B cell (primary cell): Measurements from ENCODE around the gene ZFPM1. TPM values are rescaled to one million over a fixed set of nuclear protein-coding genes. Genes with fewer than 3 reads are reported as not detected.

ENCODE experiments used
- ATAC-seq: fragments of 200-7000 bp; cut with Tn5 transposase; one replicate; pipeline ENCODE4 v1.10.0; 2021; ENCODE audit warnings: low read depth, mild to moderate bottlenecking, moderate number of reproducible peaks, moderate library complexity
- CTCF ChIA-PET: fragments of 350-600 bp; sonication (Branson Sonifier 250); formaldehyde crosslinking; loops from one replicate; lab custom pipeline; 2021; ENCODE audit warnings: antibody characterized with exemption, inconsistent platforms; lab: Charles Lee
- POLR2A ChIA-PET: fragments of 350-600 bp; sonication (Branson Sonifier 250); formaldehyde crosslinking; loops from one replicate; lab custom pipeline; 2021; ENCODE audit warnings: antibody characterized with exemption; lab: Charles Lee
- DNase-seq: peaks from one replicate; pipeline ENCODE4 v3.0.0; 2013
- H2AFZ ChIP-seq: 2 replicates; pipeline ENCODE4 v1.6.1; 2012; ENCODE audit warnings: mild to moderate bottlenecking, low read depth, low read length; ENCODE audit not compliant: insufficient read depth, poor library complexity, severe bottlenecking
- H3K27ac ChIP-seq, 2 donors: 1 replicate in 1 of 2; 2 replicates in 1 of 2; pipeline ENCODE4 v1.5.1; 2012 to 2013; ENCODE audit warnings: low read length in 2 of 2, mild to moderate bottlenecking in 2 of 2, moderate library complexity in 1 of 2
- H3K27me3 ChIP-seq, 4 experiments: fragments of 200-600 bp in 1 of 4; sonication (generic) in 1 of 4; replicated peaks in 1 of 4; 1 replicate in 2 of 4; 2 replicates in 2 of 4; pipeline versions ENCODE4 v1.6.1 to v1.7.0; 2013 to 2016; ENCODE audit warnings: low read length in 3 of 4, mild to moderate bottlenecking in 2 of 4, mixed read lengths in 1 of 4, moderate library complexity in 1 of 4; ENCODE audit not compliant: insufficient read depth in 4 of 4, control insufficient read depth in 3 of 4; ENCODE audit errors: control extremely low read depth in 1 of 4
- H3K36me3 ChIP-seq, 2 experiments: replicated peaks in 1 of 2; 1 replicate in 1 of 2; 2 replicates in 1 of 2; pipeline versions ENCODE4 v1.6.1 to v1.7.1; 2013; ENCODE audit warnings: low read length in 1 of 2; ENCODE audit not compliant: insufficient read depth in 2 of 2, control insufficient read depth in 1 of 2; ENCODE audit errors: control extremely low read depth in 1 of 2, extremely low read depth in 1 of 2
- H3K4me1 ChIP-seq, 2 donors: fragments of 200-600 bp in 1 of 2; sonication (generic) in 1 of 2; 1 replicate in 1 of 2; 2 replicates in 1 of 2; pipeline versions ENCODE4 v1.5.1 to v1.6.1; 2013 to 2017; ENCODE audit warnings: low read length in 2 of 2; ENCODE audit not compliant: control insufficient read depth in 2 of 2, insufficient read depth in 2 of 2
- H3K4me2 ChIP-seq: replicated peaks from 2 replicates; pipeline ENCODE3; 2012; ENCODE audit warnings: mild to moderate bottlenecking, low read depth, low read length; ENCODE audit not compliant: poor library complexity, severe bottlenecking
- H3K4me3 ChIP-seq, 5 experiments: fragments of 200-600 bp in 1 of 5; sonication (generic) in 1 of 5; 1 replicate in 3 of 5; 2 replicates in 2 of 5; pipeline versions ENCODE4 v1.5.1 to v1.7.0; 2011 to 2016; ENCODE audit warnings: low read length in 4 of 5, mild to moderate bottlenecking in 4 of 5, low read depth in 2 of 5, control low read depth in 1 of 5, moderate library complexity in 1 of 5; ENCODE audit not compliant: insufficient read depth in 1 of 5; ENCODE audit errors: control extremely low read depth in 1 of 5, extremely low read depth in 1 of 5
- H3K79me2 ChIP-seq: fragments of 200-600 bp; sonication (generic); one replicate; pipeline ENCODE4 v1.6.0; 2016; ENCODE audit warnings: low read length; ENCODE audit not compliant: control insufficient read depth, insufficient read depth
- H3K9ac ChIP-seq: fragments of 200-600 bp; sonication (generic); 2 replicates; pipeline ENCODE4 v1.6.1; 2017; ENCODE audit warnings: mild to moderate bottlenecking, low read length, moderate library complexity
- H3K9me3 ChIP-seq, 3 donors: one replicate each; pipeline versions ENCODE4 v1.6.1 to v1.7.1; 2013; ENCODE audit warnings: low read length in 2 of 3; ENCODE audit not compliant: control insufficient read depth in 2 of 3, insufficient read depth in 1 of 3; ENCODE audit errors: control extremely low read depth in 1 of 3
- H4K20me1 ChIP-seq: 2 replicates; pipeline ENCODE4 v1.6.0; 2012; ENCODE audit warnings: mild to moderate bottlenecking, low read length; ENCODE audit not compliant: insufficient read depth, control insufficient read depth, poor library complexity, severe bottlenecking
- H3K27ac Mint-ChIP-seq: one replicate; pipeline ENCODE4 v1.8.0; 2021; ENCODE audit warnings: mixed read lengths
- H3K27me3 Mint-ChIP-seq: one replicate; pipeline ENCODE4 v1.8.0; 2021; ENCODE audit warnings: mixed read lengths
- H3K4me1 Mint-ChIP-seq: one replicate; pipeline ENCODE4 v1.8.0; 2021; ENCODE audit warnings: mixed read lengths
- H3K4me3 Mint-ChIP-seq: one replicate; pipeline ENCODE4 v1.8.0; 2021; ENCODE audit warnings: mixed read lengths
- H3K9me3 Mint-ChIP-seq: one replicate; pipeline ENCODE4 v1.8.0; 2022; ENCODE audit warnings: mixed read lengths; ENCODE audit not compliant: insufficient read depth
- CTCF ChIP-seq: fragments of 200-600 bp; IDR thresholded peaks from one replicate; pipeline ENCODE4 v1.8.0; 2022; ENCODE audit warnings: antibody characterized with exemption, mild to moderate bottlenecking
- EZH2 ChIP-seq: IDR thresholded peaks from 2 replicates; pipeline ENCODE4 v1.6.1; 2012; ENCODE audit warnings: borderline replicate concordance, low read depth, mild to moderate bottlenecking, moderate library complexity, low read length; ENCODE audit not compliant: insufficient read depth, poor library complexity, severe bottlenecking
- WGBS: methylation state at CpG from one replicate; pipeline ENCODE4 v1.1.5; 2013; ENCODE audit warnings: missing lambda C conversion rate; ENCODE audit not compliant: insufficient coverage; 5-methylcytosine and 5-hydroxymethylcytosine counted together
- intact Hi-C: fragments of 100-400 bp; cut with micrococcal nuclease; formaldehyde crosslinking; loops from one replicate; pipeline ENCODE4 v1.10.0; 2022
- polyA plus RNA-seq: library from polyadenylated mRNA; depleted of rRNA; stranded (reverse); fragments of >200 nt; gene quantifications from 2 replicates; pipeline ENCODE4 v1.2.3, GENCODE V29; 2012
- total RNA-seq, 2 donors: library from RNA; stranded (reverse); fragments of 120-200 nt in 1 of 2; gene quantifications; 1 replicate in 1 of 2; 2 replicates in 1 of 2; pipeline versions ENCODE4 v1.2.3 to v1.2.4, GENCODE V29; 2013 to 2022

ZFPM1 gene
- total and polyA plus RNA-seq, 2 donors (not counting 1 experiment from before 2014, with no cell fraction given): 4.3 to 34.6 TPM

DNA sequence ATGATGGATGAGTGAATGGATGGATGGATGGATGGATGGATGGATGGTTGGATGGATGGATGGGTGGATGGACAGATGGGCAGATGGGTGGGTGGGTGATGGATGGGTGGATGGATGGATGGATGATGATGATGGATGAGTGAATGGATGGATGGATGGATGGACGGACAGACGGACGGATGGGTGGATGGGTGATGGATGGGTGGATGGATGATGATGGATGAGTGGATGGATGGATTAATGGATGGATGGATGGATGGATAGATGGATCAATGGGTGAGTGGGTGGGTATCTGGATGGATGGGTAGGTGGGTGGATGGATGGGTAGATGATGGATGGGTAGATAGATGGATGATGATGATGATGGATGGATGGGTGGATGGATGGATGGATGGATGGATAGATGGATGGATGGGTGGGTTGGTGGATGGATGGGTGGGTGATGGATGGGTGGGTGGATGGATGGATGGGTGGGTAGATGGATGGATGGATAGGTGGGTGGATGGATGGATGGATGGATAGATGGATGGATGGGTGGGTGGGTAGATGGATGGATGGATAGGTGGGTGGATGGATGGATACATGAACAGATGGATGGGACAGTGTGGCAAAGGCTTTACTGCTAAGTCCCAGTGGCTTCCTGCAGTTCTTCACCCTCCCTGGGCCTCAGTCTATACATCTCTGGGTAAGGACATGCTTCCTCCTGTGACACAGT is 30.2 kb upstream of the ZFPM1 start:
- H3K79me2 ChIP-seq: no peaks in the 10 kb centered on the region
- H2AFZ ChIP-seq: no peak overlapping the region
- no peak overlapping the region for H3K27ac ChIP-seq
- ATAC-seq: no peak
- no peak overlapping the region for H3K9ac ChIP-seq
- no peaks in the 10 kb centered on the region for H3K36me3 ChIP-seq
- H3K9me3 Mint-ChIP-seq: no peaks in the 10 kb centered on the region
- no peaks in the 10 kb centered on the region for H4K20me1 ChIP-seq
- no peak for DNase-seq
- intact Hi-C loops: no loop called here
- WGBS: 53% methylated on average over 3 of the region's 3 CpGs
- no peaks in the 10 kb centered on the region for H3K27me3 Mint-ChIP-seq
- H3K4me1 Mint-ChIP-seq: peaks cover 6% of the 10 kb centered on the region
- peaks cover 0 to 2% (median 0%) of the 10 kb centered on the region in 4 experiments for H3K27me3 ChIP-seq
- POLR2A ChIA-PET: no interaction called here
- H3K4me3 ChIP-seq: no peak overlapping the region
- CTCF ChIA-PET: interaction anchor here (1.7 kb wide), 1 partner anchor 15 kb away, joined by 13 read pairs; no protein-coding TSS in a partner anchor
- no peak overlapping the region for H3K4me2 ChIP-seq
- no peak overlapping the region for H3K4me3 Mint-ChIP-seq
- TF ChIP-seq EZH2 (no peak), CTCF (no peak)
- no peaks in the 10 kb centered on the region for H3K4me1 ChIP-seq
- peaks cover 0 to 3% (median 0%) of the 10 kb centered on the region in 3 donors for H3K9me3 ChIP-seq
- no peak overlapping the region for H3K27ac Mint-ChIP-seq

DNA sequence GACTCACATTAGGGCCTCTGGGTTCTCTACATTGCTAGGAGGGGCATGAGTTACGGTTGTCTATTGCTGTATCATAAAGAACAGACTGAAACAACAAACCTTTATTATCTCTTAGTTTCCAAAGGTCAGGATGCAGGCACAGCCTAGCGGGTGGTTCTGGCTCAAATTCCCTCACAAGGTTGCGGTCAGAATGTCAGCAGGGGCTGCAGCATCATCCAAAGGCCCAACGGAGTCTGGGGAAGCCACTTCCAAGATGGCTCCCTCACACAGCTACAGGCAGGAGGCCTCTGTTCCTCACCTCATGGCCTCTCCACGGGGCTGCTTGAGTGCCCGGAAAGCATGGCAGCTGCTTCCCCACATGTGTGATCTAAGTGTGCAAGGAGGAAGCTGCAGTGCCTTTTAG is 29.6 kb upstream of the ZFPM1 start:
- peaks cover 0 to 2% (median 0%) of the 10 kb centered on the region in 4 experiments for H3K27me3 ChIP-seq
- H2AFZ ChIP-seq: no peak overlapping the region
- H3K4me1 Mint-ChIP-seq: peaks cover 6% of the 10 kb centered on the region
- no peak overlapping the region for H3K9ac ChIP-seq
- no peak for TF ChIP-seq EZH2
- no peak for TF ChIP-seq CTCF
- no peak overlapping the region for H3K27ac Mint-ChIP-seq
- intact Hi-C loops: no loop called here
- 89% methylated on average over 3 of the region's 6 CpGs for WGBS
- H3K4me2 ChIP-seq: no peak overlapping the region
- ChIA-PET POLR2A (no interaction called here), CTCF (interaction anchor here (1.7 kb wide), 1 partner anchor 14 kb away, joined by 13 read pairs; no protein-coding TSS in a partner anchor)
- DNase-seq (no peak), ATAC-seq (no peak)
- H4K20me1 ChIP-seq: no peaks in the 10 kb centered on the region
- no peak overlapping the region for H3K4me3 ChIP-seq
- H3K4me1 ChIP-seq: no peaks in the 10 kb centered on the region
- H3K27me3 Mint-ChIP-seq: no peaks in the 10 kb centered on the region
- H3K79me2 ChIP-seq: no peaks in the 10 kb centered on the region
- no peaks in the 10 kb centered on the region for H3K9me3 Mint-ChIP-seq
- no peak overlapping the region for H3K4me3 Mint-ChIP-seq
- no peak overlapping the region for H3K27ac ChIP-seq
- no peaks in the 10 kb centered on the region for H3K36me3 ChIP-seq
- peaks cover 0 to 3% (median 0%) of the 10 kb centered on the region in 3 donors for H3K9me3 ChIP-seq
